GM21515 (cell line): ENCODE data around the gene D2HGDH.
"Not testable (repeated sequence)": the region's sequence is repeated elsewhere in the genome, so short reads cannot be mapped to it uniquely, and the experiment has no call there.

ENCODE experiments used
- ATAC-seq: cut with Tn5 transposase; IDR thresholded peaks from one replicate; pipeline ENCODE4 v1.9.1; 2021; ENCODE audit not compliant: unreplicated experiment

D2HGDH gene

GRCh38 chr2:241768251-241768711, 33.9 kb downstream of the D2HGDH start:
- ATAC-seq: no peak

GRCh38 chr2:241768850-241769249, 34.4 kb downstream of the D2HGDH start:
- no peak for ATAC-seq

GRCh38 chr2:241769819-241770184, 35.4 kb downstream of the D2HGDH start:
- ATAC-seq: no peak

- ATAC-seq: no peak
Measured at GRCh38 chr2:241770185-241770935, 35.9 kb downstream of the D2HGDH start.

- ATAC-seq: no peak
Measured at GRCh38 chr2:241770936-241771285, 36.5 kb downstream of the D2HGDH start.

- no peak for ATAC-seq
Measured at GRCh38 chr2:241771286-241772062, 37.0 kb downstream of the D2HGDH start.

GRCh38 chr2:241772063-241772499, 37.7 kb downstream of the D2HGDH start:
- ATAC-seq: no peak

- no peak for ATAC-seq
Measured at GRCh38 chr2:241773511-241774418, 39.3 kb downstream of the D2HGDH start.

- no peak for ATAC-seq
Measured at GRCh38 chr2:241774419-241775222, 40.2 kb downstream of the D2HGDH start.

- ATAC-seq: no peak
Measured at GRCh38 chr2:241775223-241776177, 41.1 kb downstream of the D2HGDH start.

GRCh38 chr2:241776336-241777169, 42.1 kb downstream of the D2HGDH start, which contains the start of gene GAL3ST2:
Gene GAL3ST2, plus strand, starts transcription at chr2:241776822. Its CDS starts 134 bp downstream, at chr2:241776956.
- ATAC-seq: no peak

- ATAC-seq: no peak
Measured at GRCh38 chr2:241777170-241777685, 42.8 kb downstream of the D2HGDH start.

GRCh38 chr2:241777686-241778627, 43.5 kb downstream of the D2HGDH start:
- ATAC-seq: no peak

GRCh38 chr2:241780939-241781569, 46.6 kb downstream of the D2HGDH start:
- no peak for ATAC-seq

GRCh38 chr2:241782053-241782452, 47.6 kb downstream of the D2HGDH start:
- ATAC-seq: not testable (repeated sequence)

GRCh38 chr2:241788135-241788534, 53.7 kb downstream of the D2HGDH start:
- ATAC-seq: no peak
